ENCODE data around the gene FLYWCH2. TPM values are rescaled to one million over a fixed set of nuclear protein-coding genes. Genes with fewer than 3 reads are reported as not detected.

The FLYWCH2 gene
- total and polyA plus RNA-seq, 9 of the 15 experiments (the other 6 are each of a cell fraction or from before 2014, with no cell fraction given): 0.70 to 55.5 (median 7.6) TPM

DNA sequence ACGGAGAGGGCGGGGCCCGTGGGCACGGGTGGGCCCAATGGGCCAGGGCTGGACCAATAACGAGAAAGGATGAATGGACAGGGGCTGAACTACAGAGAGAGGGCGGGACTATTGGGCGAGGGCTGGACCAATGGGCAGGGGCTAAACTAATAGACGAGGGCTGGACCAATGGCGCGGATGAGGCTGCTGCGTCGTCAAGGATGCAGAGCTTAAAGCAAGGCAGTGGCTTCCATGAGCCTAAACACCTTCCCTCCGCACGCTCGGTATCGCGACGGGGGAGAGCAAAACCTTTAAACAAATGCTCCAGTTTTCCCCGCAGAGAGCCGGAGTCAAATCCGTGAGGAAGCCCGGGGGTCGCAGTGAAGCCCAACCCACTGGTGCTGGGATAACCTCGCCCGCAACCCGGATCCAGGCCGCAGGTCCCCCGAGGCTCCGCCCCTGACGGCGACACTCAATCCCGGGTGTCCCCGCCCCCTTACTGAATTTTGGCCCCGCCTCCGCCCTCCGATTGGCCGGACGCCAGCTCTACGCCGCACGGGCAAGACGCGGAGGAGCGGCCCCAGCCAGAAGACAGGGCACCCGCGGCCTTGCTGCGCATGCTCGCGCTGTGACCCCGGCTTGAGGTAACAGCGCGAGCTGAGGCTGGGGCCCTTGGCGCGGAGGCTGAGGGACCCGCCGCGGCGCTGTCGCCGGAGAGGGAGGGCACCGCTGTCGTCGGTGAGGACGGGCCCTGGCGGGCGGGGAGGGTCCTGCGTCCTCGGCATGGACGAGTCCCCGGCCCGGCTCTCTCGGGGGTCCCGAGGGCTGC, at the start of gene FLYWCH2 (continued):
- TF ChIP-seq, protein P1, sequence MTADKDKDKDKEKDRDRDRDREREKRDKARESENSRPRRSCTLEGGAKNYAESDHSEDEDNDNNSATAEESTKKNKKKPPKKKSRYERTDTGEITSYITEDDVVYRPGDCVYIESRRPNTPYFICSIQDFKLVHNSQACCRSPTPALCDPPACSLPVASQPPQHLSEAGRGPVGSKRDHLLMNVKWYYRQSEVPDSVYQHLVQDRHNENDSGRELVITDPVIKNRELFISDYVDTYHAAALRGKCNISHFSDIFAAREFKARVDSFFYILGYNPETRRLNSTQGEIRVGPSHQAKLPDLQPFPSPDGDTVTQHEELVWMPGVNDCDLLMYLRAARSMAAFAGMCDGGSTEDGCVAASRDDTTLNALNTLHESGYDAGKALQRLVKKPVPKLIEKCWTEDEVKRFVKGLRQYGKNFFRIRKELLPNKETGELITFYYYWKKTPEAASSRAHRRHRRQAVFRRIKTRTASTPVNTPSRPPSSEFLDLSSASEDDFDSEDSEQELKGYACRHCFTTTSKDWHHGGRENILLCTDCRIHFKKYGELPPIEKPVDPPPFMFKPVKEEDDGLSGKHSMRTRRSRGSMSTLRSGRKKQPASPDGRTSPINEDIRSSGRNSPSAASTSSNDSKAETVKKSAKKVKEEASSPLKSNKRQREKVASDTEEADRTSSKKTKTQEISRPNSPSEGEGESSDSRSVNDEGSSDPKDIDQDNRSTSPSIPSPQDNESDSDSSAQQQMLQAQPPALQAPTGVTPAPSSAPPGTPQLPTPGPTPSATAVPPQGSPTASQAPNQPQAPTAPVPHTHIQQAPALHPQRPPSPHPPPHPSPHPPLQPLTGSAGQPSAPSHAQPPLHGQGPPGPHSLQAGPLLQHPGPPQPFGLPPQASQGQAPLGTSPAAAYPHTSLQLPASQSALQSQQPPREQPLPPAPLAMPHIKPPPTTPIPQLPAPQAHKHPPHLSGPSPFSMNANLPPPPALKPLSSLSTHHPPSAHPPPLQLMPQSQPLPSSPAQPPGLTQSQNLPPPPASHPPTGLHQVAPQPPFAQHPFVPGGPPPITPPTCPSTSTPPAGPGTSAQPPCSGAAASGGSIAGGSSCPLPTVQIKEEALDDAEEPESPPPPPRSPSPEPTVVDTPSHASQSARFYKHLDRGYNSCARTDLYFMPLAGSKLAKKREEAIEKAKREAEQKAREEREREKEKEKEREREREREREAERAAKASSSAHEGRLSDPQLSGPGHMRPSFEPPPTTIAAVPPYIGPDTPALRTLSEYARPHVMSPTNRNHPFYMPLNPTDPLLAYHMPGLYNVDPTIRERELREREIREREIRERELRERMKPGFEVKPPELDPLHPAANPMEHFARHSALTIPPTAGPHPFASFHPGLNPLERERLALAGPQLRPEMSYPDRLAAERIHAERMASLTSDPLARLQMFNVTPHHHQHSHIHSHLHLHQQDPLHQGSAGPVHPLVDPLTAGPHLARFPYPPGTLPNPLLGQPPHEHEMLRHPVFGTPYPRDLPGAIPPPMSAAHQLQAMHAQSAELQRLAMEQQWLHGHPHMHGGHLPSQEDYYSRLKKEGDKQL (CRISPR knock-in tag; IDR thresholded peaks at IDR 0.05; ENCODE audit: borderline replicate concordance): 0 out of 2 replicates have a peak, but pooled peaks have one; percentile 33
- TF ChIP-seq, protein P2, sequence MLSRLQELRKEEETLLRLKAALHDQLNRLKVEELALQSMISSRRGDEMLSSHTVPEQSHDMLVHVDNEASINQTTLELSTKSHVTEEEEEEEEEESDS (CRISPR knock-in tag; IDR thresholded peaks at IDR 0.05): no peak
- TF ChIP-seq KHSRP (IDR thresholded peaks at IDR 0.05) (no peak), KDM1A (IDR thresholded peaks at IDR 0.05) (no peak), CBFB (CRISPR knock-in tag; IDR thresholded peaks at IDR 0.05) (0 out of 2 replicates have a peak, but pooled peaks have one; percentile 29), SMARCA5 (IDR thresholded peaks at IDR 0.05) (no peak), DMBX1 (CRISPR knock-in tag; IDR thresholded peaks at IDR 0.05; ENCODE audit: borderline replicate concordance) (no peak), RBBP5 (IDR thresholded peaks at IDR 0.05; ENCODE audit: borderline replicate concordance, insufficient read depth, low read length, poor library complexity, severe bottlenecking) (peak; percentile 86), DACH1 (IDR thresholded peaks at IDR 0.05; ENCODE audit: partially characterized antibody) (no peak), ZNF75A (CRISPR knock-in tag; IDR thresholded peaks at IDR 0.05) (no peak), ZBTB17 (CRISPR knock-in tag; IDR thresholded peaks at IDR 0.05) (0 out of 2 replicates have a peak, but pooled peaks have one; percentile 28)
- TF ChIP-seq, protein P3, sequence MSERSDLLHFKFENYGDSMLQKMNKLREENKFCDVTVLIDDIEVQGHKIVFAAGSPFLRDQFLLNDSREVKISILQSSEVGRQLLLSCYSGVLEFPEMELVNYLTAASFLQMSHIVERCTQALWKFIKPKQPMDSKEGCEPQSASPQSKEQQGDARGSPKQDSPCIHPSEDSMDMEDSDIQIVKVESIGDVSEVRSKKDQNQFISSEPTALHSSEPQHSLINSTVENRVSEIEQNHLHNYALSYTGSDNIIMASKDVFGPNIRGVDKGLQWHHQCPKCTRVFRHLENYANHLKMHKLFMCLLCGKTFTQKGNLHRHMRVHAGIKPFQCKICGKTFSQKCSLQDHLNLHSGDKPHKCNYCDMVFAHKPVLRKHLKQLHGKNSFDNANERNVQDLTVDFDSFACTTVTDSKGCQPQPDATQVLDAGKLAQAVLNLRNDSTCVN (CRISPR knock-in tag; IDR thresholded peaks at IDR 0.05): no peak
- TF ChIP-seq, protein P4, sequence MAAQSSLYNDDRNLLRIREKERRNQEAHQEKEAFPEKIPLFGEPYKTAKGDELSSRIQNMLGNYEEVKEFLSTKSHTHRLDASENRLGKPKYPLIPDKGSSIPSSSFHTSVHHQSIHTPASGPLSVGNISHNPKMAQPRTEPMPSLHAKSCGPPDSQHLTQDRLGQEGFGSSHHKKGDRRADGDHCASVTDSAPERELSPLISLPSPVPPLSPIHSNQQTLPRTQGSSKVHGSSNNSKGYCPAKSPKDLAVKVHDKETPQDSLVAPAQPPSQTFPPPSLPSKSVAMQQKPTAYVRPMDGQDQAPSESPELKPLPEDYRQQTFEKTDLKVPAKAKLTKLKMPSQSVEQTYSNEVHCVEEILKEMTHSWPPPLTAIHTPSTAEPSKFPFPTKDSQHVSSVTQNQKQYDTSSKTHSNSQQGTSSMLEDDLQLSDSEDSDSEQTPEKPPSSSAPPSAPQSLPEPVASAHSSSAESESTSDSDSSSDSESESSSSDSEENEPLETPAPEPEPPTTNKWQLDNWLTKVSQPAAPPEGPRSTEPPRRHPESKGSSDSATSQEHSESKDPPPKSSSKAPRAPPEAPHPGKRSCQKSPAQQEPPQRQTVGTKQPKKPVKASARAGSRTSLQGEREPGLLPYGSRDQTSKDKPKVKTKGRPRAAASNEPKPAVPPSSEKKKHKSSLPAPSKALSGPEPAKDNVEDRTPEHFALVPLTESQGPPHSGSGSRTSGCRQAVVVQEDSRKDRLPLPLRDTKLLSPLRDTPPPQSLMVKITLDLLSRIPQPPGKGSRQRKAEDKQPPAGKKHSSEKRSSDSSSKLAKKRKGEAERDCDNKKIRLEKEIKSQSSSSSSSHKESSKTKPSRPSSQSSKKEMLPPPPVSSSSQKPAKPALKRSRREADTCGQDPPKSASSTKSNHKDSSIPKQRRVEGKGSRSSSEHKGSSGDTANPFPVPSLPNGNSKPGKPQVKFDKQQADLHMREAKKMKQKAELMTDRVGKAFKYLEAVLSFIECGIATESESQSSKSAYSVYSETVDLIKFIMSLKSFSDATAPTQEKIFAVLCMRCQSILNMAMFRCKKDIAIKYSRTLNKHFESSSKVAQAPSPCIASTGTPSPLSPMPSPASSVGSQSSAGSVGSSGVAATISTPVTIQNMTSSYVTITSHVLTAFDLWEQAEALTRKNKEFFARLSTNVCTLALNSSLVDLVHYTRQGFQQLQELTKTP (IDR thresholded peaks at IDR 0.05; ENCODE audit: low read depth in 1 of 2, partially characterized antibody in 2 of 2): no peak
- TF ChIP-seq, protein P5, sequence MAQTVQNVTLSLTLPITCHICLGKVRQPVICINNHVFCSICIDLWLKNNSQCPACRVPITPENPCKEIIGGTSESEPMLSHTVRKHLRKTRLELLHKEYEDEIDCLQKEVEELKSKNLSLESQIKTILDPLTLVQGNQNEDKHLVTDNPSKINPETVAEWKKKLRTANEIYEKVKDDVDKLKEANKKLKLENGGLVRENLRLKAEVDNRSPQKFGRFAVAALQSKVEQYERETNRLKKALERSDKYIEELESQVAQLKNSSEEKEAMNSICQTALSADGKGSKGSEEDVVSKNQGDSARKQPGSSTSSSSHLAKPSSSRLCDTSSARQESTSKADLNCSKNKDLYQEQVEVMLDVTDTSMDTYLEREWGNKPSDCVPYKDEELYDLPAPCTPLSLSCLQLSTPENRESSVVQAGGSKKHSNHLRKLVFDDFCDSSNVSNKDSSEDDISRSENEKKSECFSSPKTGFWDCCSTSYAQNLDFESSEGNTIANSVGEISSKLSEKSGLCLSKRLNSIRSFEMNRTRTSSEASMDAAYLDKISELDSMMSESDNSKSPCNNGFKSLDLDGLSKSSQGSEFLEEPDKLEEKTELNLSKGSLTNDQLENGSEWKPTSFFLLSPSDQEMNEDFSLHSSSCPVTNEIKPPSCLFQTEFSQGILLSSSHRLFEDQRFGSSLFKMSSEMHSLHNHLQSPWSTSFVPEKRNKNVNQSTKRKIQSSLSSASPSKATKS (CRISPR knock-in tag; IDR thresholded peaks at IDR 0.05): no peak
